ENCODE measurements around the gene SPEF2. TPM values are rescaled to one million over a fixed set of nuclear protein-coding genes. Genes with fewer than 3 reads are reported as not detected.

SPEF2 gene
- total RNA-seq, result 1 to 10 TPM; 3.7 to 6.9 (median 4.2) TPM
- long read RNA-seq, donor 1, partial matches to known transcripts, result 0 of 1 reads
- long read RNA-seq, donor 1, other reads (novel, unspliced or antisense), result 1 of 1 reads
- long read RNA-seq, donor 2, partial matches to known transcripts, result 1 of 1 reads
- long read RNA-seq, donor 2, other reads (novel, unspliced or antisense), result 0 of 1 reads

GRCh38 chr5:35617435-35618303, at the start of gene SPEF2:
Gene SPEF2 (plus strand): TSS chr5:35617863. CDS start chr5:35617998, 135 bp downstream.
- DNase-seq (peak; percentile 84 to 88 (median 84)), ATAC-seq (peak; percentile 100)
- peak; percentile 47 for TF ChIP-seq CTCF (IDR thresholded peaks at IDR 0.05)
- Histone ChIP-seq H3K36me3 (ENCODE audit: low read depth) (no peaks in the 10 kb centered on the region), H3K4me1 (ENCODE audit: low read depth) (no peaks in the 10 kb centered on the region), H3K4me3 (peak within 1 kb of the TSS; percentile 39), H3K9me3 (no peaks in the 10 kb centered on the region)
- intact Hi-C loops (cut with DNase I, micrococcal nuclease), result no loop called here

- intact Hi-C loops (cut with DNase I, micrococcal nuclease), result no loop called here
- Histone ChIP-seq H3K9me3 (no peaks in the 10 kb centered on the region), H3K4me1 (ENCODE audit: low read depth) (no peaks in the 10 kb centered on the region), H3K36me3 (ENCODE audit: low read depth) (no peaks in the 10 kb centered on the region), H3K4me3 (no peak overlapping the region)
- ATAC-seq, result no peak
- TF ChIP-seq CTCF (IDR thresholded peaks at IDR 0.05), result no peak
- DNase-seq, result no peak
Measured at GRCh38 chr5:35575578-35575977, 42.1 kb upstream of the SPEF2 start.

- no peak for DNase-seq
- H3K9me3 ChIP-seq, result no peaks in the 10 kb centered on the region
- H3K4me1 ChIP-seq (ENCODE audit: low read depth), result no peaks in the 10 kb centered on the region
- TF ChIP-seq CTCF (IDR thresholded peaks at IDR 0.05), result no peak
- ATAC-seq, result no peak
- no peaks in the 10 kb centered on the region for H3K36me3 ChIP-seq (ENCODE audit: low read depth)
- H3K4me3 ChIP-seq, result no peak overlapping the region
- intact Hi-C loops (cut with DNase I, micrococcal nuclease), result no loop called here
Measured at GRCh38 chr5:35587419-35587818, 30.2 kb upstream of the SPEF2 start.

GRCh38 chr5:35593338-35593737, 24.3 kb upstream of the SPEF2 start:
- TF ChIP-seq CTCF (IDR thresholded peaks at IDR 0.05), result no peak
- intact Hi-C loops (cut with DNase I, micrococcal nuclease), result no loop called here
- Histone ChIP-seq H3K9me3 (no peaks in the 10 kb centered on the region), H3K36me3 (ENCODE audit: low read depth) (no peaks in the 10 kb centered on the region), H3K4me1 (ENCODE audit: low read depth) (no peaks in the 10 kb centered on the region), H3K4me3 (no peak overlapping the region)
- no peak for ATAC-seq
- no peak for DNase-seq

- intact Hi-C loops (cut with DNase I, micrococcal nuclease), result no loop called here
- H3K4me1 ChIP-seq (ENCODE audit: low read depth), result no peaks in the 10 kb centered on the region
- no peaks in the 10 kb centered on the region for H3K9me3 ChIP-seq
- H3K4me3 ChIP-seq, result no peak overlapping the region
- TF ChIP-seq CTCF (IDR thresholded peaks at IDR 0.05), result no peak
- ATAC-seq, result peak; percentile 94
- no peaks in the 10 kb centered on the region for H3K36me3 ChIP-seq (ENCODE audit: low read depth)
- peak; percentile 55 to 76 (median 64) for DNase-seq
Measured at GRCh38 chr5:35598707-35599370, 18.8 kb upstream of the SPEF2 start.
